Measurements from ENCODE around the gene APOOL.

Gene APOOL

DNA sequence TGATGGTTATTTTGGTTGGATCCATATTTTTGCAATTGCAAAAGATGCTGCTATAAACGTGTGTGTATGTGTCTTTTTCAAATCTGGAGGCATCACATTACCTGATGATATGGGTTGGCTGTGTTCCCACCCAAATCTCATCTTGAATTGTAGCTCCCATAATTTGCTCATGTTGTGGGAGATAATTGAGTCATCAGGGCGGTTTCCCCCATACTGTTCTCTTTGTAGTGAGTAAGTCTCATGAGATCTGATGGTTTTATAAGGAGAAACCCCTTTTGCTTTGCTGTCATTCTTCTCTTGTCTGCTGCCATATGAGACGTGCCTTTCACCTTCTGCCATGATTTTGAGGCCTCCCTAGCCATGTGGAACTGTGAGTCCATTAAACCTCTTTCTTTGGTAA is 33.4 kb downstream of the APOOL start:
- Histone ChIP-seq H3K4me3 (ENCODE audit: low read depth, low read length) (no peak overlapping the region), H3K36me3 (ENCODE audit: control insufficient read depth in 1 of 2, insufficient read depth in 2 of 2, low read length in 2 of 2) (no peaks in the 10 kb centered on the region), H3K9ac (ENCODE audit: low read length) (no peak overlapping the region), H3K4me1 (ENCODE audit: control insufficient read depth in 1 of 2, insufficient read depth in 2 of 2, low read length in 2 of 2) (peaks cover 0 to 6% of the 10 kb centered on the region in 2 experiments), H3K27me3 (ENCODE audit: insufficient read depth, low read length) (no peaks in the 10 kb centered on the region), H4K12ac (ENCODE audit: low read depth, low read length) (no peak overlapping the region), H3K4ac (ENCODE audit: low read depth, low read length) (no peak overlapping the region), H2BK12ac (ENCODE audit: low read length) (no peak overlapping the region), H3K27ac (ENCODE audit: low read depth, low read length) (no peak overlapping the region), H3K79me2 (ENCODE audit: control insufficient read depth, insufficient read depth, low read length, poor library complexity) (no peaks in the 10 kb centered on the region), H3K23ac (ENCODE audit: low read length) (no peak overlapping the region), H3K18ac (ENCODE audit: low read length) (no peak overlapping the region), H2AK5ac (ENCODE audit: low read length) (no peak overlapping the region), H4K91ac (ENCODE audit: low read depth, low read length) (no peak overlapping the region), H2BK5ac (ENCODE audit: low read depth, low read length, poor library complexity) (no peak overlapping the region), H3K4me2 (ENCODE audit: low read length) (no peak overlapping the region), H4K8ac (ENCODE audit: low read depth, low read length) (no peak overlapping the region), H3K14ac (ENCODE audit: low read length) (no peak overlapping the region), H2BK120ac (ENCODE audit: insufficient read depth, low read length, poor library complexity) (no peak overlapping the region), H2AFZ (ENCODE audit: insufficient read depth, low read length, poor library complexity) (no peak overlapping the region), H3K9me3 (ENCODE audit: insufficient read depth, low read depth, low read length) (no peaks in the 10 kb centered on the region), H3K79me1 (ENCODE audit: low read length) (no peaks in the 10 kb centered on the region)
- no peak for DNase-seq
- WGBS (ENCODE audit: extremely low coverage, insufficient coverage, insufficient read length), result no CpG with 5 or more reads among the region's 3 CpGs

DNA sequence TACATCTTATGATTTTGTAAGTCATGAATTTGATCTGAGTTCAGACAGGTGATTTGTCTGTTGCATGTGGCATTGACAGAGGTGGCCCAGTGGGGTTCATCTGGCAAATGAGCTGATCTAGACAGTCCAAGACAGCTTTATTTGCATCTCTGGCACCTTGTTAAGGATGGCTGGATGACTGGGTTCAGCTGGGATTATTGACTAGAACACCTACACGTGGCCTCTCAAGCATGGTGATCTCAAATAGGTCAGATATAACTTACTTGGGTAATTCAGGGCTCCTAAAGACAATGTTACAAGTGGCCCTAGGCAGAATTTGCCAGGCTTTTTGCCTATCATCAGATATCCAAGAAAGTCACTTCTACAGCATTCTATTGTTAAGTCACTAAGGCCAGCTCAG is 48.0 kb downstream of the APOOL start:
- no peak overlapping the region for H2BK5ac ChIP-seq (ENCODE audit: low read depth, low read length, poor library complexity)
- no peak overlapping the region for H3K4me2 ChIP-seq (ENCODE audit: low read length)
- H2AFZ ChIP-seq (ENCODE audit: insufficient read depth, low read length, poor library complexity), result no peak overlapping the region
- no peak for DNase-seq
- H3K79me1 ChIP-seq (ENCODE audit: low read length), result no peaks in the 10 kb centered on the region
- no peak overlapping the region for H3K9ac ChIP-seq (ENCODE audit: low read length)
- no peaks in the 10 kb centered on the region for H3K79me2 ChIP-seq (ENCODE audit: control insufficient read depth, insufficient read depth, low read length, poor library complexity)
- no peak overlapping the region for H3K18ac ChIP-seq (ENCODE audit: low read length)
- no CpG with 5 or more reads among the region's 1 CpG for WGBS (ENCODE audit: extremely low coverage, insufficient coverage, insufficient read length)
- no peak overlapping the region for H4K91ac ChIP-seq (ENCODE audit: low read depth, low read length)
- no peaks in the 10 kb centered on the region for H3K9me3 ChIP-seq (ENCODE audit: insufficient read depth, low read depth, low read length)
- no peak overlapping the region for H4K12ac ChIP-seq (ENCODE audit: low read depth, low read length)
- no peaks in the 10 kb centered on the region for H3K27me3 ChIP-seq (ENCODE audit: insufficient read depth, low read length)
- no peak overlapping the region for H3K23ac ChIP-seq (ENCODE audit: low read length)
- no peak overlapping the region for H3K4me3 ChIP-seq (ENCODE audit: low read depth, low read length)
- no peak overlapping the region for H2BK12ac ChIP-seq (ENCODE audit: low read length)
- no peaks in the 10 kb centered on the region for H3K36me3 ChIP-seq (ENCODE audit: control insufficient read depth in 1 of 2, insufficient read depth in 2 of 2, low read length in 2 of 2)
- no peak overlapping the region for H4K8ac ChIP-seq (ENCODE audit: low read depth, low read length)
- no peak overlapping the region for H2AK5ac ChIP-seq (ENCODE audit: low read length)
- no peak overlapping the region for H3K4ac ChIP-seq (ENCODE audit: low read depth, low read length)
- H3K14ac ChIP-seq (ENCODE audit: low read length), result no peak overlapping the region
- no peaks in the 10 kb centered on the region for H3K4me1 ChIP-seq (ENCODE audit: control insufficient read depth in 1 of 2, insufficient read depth in 2 of 2, low read length in 2 of 2)
- no peak overlapping the region for H3K27ac ChIP-seq (ENCODE audit: low read depth, low read length)
- no peak overlapping the region for H2BK120ac ChIP-seq (ENCODE audit: insufficient read depth, low read length, poor library complexity)

DNA sequence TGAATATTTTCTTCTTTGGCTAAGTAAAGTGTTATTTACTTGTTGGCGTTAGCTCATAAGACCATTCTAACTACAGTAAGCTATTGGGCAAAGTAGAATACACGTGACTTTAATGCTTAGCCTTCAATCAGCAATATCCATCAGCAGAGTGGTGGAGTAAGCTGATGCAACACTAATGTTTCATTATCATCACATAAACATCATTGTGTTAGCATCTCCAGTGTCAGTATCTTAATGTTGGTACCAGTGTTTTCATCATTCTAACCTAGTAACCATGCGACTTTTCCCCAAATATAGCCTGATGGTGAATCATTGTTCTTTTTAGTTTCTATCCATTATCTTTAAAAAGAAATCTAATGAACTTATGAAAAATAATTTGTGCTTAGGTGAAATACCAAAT is 48.5 kb downstream of the APOOL start:
- no peaks in the 10 kb centered on the region for H3K4me1 ChIP-seq (ENCODE audit: control insufficient read depth in 1 of 2, insufficient read depth in 2 of 2, low read length in 2 of 2)
- H4K91ac ChIP-seq (ENCODE audit: low read depth, low read length), result no peak overlapping the region
- H3K9me3 ChIP-seq (ENCODE audit: insufficient read depth, low read depth, low read length), result no peaks in the 10 kb centered on the region
- no peak overlapping the region for H2BK120ac ChIP-seq (ENCODE audit: insufficient read depth, low read length, poor library complexity)
- H3K18ac ChIP-seq (ENCODE audit: low read length), result no peak overlapping the region
- no peak overlapping the region for H3K4me2 ChIP-seq (ENCODE audit: low read length)
- H3K23ac ChIP-seq (ENCODE audit: low read length), result no peak overlapping the region
- no peak overlapping the region for H4K12ac ChIP-seq (ENCODE audit: low read depth, low read length)
- peak; percentile 0 to 59 for DNase-seq
- H3K27ac ChIP-seq (ENCODE audit: low read depth, low read length), result no peak overlapping the region
- no peak overlapping the region for H3K4ac ChIP-seq (ENCODE audit: low read depth, low read length)
- no peak overlapping the region for H3K14ac ChIP-seq (ENCODE audit: low read length)
- whole genome bisulfite sequencing (ENCODE audit: extremely low coverage, insufficient coverage, insufficient read length), result no CpG with 5 or more reads among the region's 3 CpGs
- H3K36me3 ChIP-seq (ENCODE audit: control insufficient read depth in 1 of 2, insufficient read depth in 2 of 2, low read length in 2 of 2), result no peaks in the 10 kb centered on the region
- H4K8ac ChIP-seq (ENCODE audit: low read depth, low read length), result no peak overlapping the region
- no peaks in the 10 kb centered on the region for H3K79me1 ChIP-seq (ENCODE audit: low read length)
- H2BK5ac ChIP-seq (ENCODE audit: low read depth, low read length, poor library complexity), result no peak overlapping the region
- H3K27me3 ChIP-seq (ENCODE audit: insufficient read depth, low read length), result no peaks in the 10 kb centered on the region
- no peak overlapping the region for H2AFZ ChIP-seq (ENCODE audit: insufficient read depth, low read length, poor library complexity)
- H3K4me3 ChIP-seq (ENCODE audit: low read depth, low read length), result no peak overlapping the region
- no peak overlapping the region for H2AK5ac ChIP-seq (ENCODE audit: low read length)
- H3K9ac ChIP-seq (ENCODE audit: low read length), result no peak overlapping the region
- H2BK12ac ChIP-seq (ENCODE audit: low read length), result no peak overlapping the region
- no peaks in the 10 kb centered on the region for H3K79me2 ChIP-seq (ENCODE audit: control insufficient read depth, insufficient read depth, low read length, poor library complexity)

DNA sequence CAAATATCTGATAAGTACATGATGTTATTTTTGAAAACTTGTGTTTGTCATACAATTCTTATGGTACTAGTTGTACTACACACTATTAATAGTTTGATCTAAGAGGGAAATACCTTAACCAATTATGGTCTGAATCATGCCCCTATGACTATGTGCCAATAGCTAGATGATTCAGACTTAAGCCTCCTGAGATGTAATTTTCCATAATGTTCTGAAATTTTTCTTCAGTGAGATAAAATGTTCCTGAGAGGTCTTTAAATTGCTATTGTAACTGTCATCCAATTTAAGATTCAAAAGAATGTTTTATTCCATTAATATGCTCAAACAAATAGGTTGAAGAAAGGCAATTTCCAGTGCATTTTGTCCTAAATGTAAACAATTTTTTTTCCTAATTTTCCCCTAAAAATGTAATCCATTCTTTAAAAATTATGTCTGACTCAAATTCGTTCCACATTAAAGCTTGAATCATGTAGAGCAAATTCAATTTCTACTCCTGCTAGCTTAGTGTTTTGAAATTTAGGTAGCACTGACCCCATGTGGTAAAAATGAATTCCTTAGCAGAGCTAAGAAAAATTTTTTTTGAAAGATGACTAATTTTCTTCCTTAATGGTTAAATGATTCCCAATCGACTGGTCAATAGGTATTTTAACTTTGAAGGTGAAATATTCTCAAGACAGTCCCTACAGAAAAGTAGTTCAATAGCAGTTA is 49.1 kb downstream of the APOOL start:
- H4K91ac ChIP-seq (ENCODE audit: low read depth, low read length), result no peak overlapping the region
- H2BK120ac ChIP-seq (ENCODE audit: insufficient read depth, low read length, poor library complexity), result no peak overlapping the region
- no peak overlapping the region for H3K14ac ChIP-seq (ENCODE audit: low read length)
- H2BK5ac ChIP-seq (ENCODE audit: low read depth, low read length, poor library complexity), result no peak overlapping the region
- H3K27me3 ChIP-seq (ENCODE audit: insufficient read depth, low read length), result no peaks in the 10 kb centered on the region
- no peaks in the 10 kb centered on the region for H3K4me1 ChIP-seq (ENCODE audit: control insufficient read depth in 1 of 2, insufficient read depth in 2 of 2, low read length in 2 of 2)
- H3K79me2 ChIP-seq (ENCODE audit: control insufficient read depth, insufficient read depth, low read length, poor library complexity), result no peaks in the 10 kb centered on the region
- DNase-seq, result peak; percentile 11 to 86
- no peak overlapping the region for H3K18ac ChIP-seq (ENCODE audit: low read length)
- no peak overlapping the region for H3K4me3 ChIP-seq (ENCODE audit: low read depth, low read length)
- no peak overlapping the region for H3K4me2 ChIP-seq (ENCODE audit: low read length)
- H3K27ac ChIP-seq (ENCODE audit: low read depth, low read length), result no peak overlapping the region
- H4K8ac ChIP-seq (ENCODE audit: low read depth, low read length), result no peak overlapping the region
- no peaks in the 10 kb centered on the region for H3K9me3 ChIP-seq (ENCODE audit: insufficient read depth, low read depth, low read length)
- no CpG with 5 or more reads among the region's 2 CpGs for WGBS (ENCODE audit: extremely low coverage, insufficient coverage, insufficient read length)
- H3K79me1 ChIP-seq (ENCODE audit: low read length), result no peaks in the 10 kb centered on the region
- H3K4ac ChIP-seq (ENCODE audit: low read depth, low read length), result no peak overlapping the region
- no peaks in the 10 kb centered on the region for H3K36me3 ChIP-seq (ENCODE audit: control insufficient read depth in 1 of 2, insufficient read depth in 2 of 2, low read length in 2 of 2)
- no peak overlapping the region for H3K9ac ChIP-seq (ENCODE audit: low read length)
- no peak overlapping the region for H2AK5ac ChIP-seq (ENCODE audit: low read length)
- H2BK12ac ChIP-seq (ENCODE audit: low read length), result no peak overlapping the region
- no peak overlapping the region for H4K12ac ChIP-seq (ENCODE audit: low read depth, low read length)
- H2AFZ ChIP-seq (ENCODE audit: insufficient read depth, low read length, poor library complexity), result no peak overlapping the region
- H3K23ac ChIP-seq (ENCODE audit: low read length), result no peak overlapping the region

Measured in trophoblast cell (in vitro differentiated cells and primary cell).